CD4-positive, alpha-beta T cell treated with Interleukin-6 at 100 ng/mL for 8 hours (primary cell): ENCODE measurements around the gene KRT4.

Experiments used
- DNase-seq: peaks from one replicate; pipeline ENCODE4 v3.0.0-alpha.2; 2020; ENCODE audit warnings: mixed read lengths, low spot score

The KRT4 gene

GRCh38 chr12:52836491-52837412 lies 22.8 kb upstream of the KRT4 start:
- DNase-seq = no peak

DNA sequence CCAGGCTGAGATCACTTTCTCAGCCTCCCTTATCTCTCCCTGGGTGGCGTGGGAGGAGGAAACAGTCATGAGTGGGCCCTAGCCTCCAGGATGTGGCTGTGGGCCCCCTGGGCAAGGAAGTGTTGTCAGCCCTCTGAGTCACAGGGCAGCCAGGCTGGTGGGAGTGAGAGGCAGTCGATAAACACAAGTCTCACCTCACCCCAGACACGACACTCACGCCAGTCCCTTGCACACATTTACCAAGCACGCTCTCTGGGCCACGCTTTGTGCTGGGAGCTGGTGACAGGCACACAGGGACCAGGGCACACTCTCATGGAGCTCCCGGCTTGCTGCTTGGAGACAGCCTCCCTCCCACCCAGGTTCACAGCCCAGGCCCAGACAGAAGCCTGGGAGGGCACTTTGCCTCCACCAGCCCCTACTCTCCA lies 22.1 kb upstream of the KRT4 start:
- DNase-seq = no peak

GRCh38 chr12:52835271-52836041 lies 21.5 kb upstream of the KRT4 start:
- no peak for DNase-seq

GRCh38 chr12:52834727-52835001 lies 20.7 kb upstream of the KRT4 start:
- no peak for DNase-seq

GRCh38 chr12:52833922-52834726 lies 20.2 kb upstream of the KRT4 start, which contains the start of gene KRT79:
TSS of gene KRT79 (minus strand) at chr12:52834311. CDS start at chr12:52834260, 51 bp downstream.
- DNase-seq = no peak

- no peak for DNase-seq
Measured at GRCh38 chr12:52832985-52833905, 19.3 kb upstream of the KRT4 start.

DNA sequence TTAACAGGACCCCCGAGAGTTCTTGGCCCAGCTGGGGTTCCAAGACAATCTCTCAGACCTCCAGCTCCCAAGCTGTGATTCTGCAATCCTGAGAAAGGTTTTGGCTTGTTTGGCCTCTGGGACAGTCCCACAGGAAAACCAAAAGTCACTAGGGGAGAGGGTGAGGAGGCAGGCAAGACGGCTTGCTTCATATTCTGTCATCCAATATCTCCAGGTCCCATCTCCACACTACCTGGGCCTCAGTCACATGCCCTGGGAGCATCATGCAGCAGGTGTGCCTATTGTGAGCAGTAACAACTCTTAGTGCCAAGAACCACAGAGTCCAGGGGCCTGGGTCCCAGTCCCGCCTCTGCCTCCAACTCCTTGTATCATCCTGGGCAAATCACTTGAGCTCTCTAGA lies 18.5 kb upstream of the KRT4 start:
- DNase-seq = no peak

GRCh38 chr12:52831251-52831650 lies 17.3 kb upstream of the KRT4 start:
- DNase-seq = no peak

DNA sequence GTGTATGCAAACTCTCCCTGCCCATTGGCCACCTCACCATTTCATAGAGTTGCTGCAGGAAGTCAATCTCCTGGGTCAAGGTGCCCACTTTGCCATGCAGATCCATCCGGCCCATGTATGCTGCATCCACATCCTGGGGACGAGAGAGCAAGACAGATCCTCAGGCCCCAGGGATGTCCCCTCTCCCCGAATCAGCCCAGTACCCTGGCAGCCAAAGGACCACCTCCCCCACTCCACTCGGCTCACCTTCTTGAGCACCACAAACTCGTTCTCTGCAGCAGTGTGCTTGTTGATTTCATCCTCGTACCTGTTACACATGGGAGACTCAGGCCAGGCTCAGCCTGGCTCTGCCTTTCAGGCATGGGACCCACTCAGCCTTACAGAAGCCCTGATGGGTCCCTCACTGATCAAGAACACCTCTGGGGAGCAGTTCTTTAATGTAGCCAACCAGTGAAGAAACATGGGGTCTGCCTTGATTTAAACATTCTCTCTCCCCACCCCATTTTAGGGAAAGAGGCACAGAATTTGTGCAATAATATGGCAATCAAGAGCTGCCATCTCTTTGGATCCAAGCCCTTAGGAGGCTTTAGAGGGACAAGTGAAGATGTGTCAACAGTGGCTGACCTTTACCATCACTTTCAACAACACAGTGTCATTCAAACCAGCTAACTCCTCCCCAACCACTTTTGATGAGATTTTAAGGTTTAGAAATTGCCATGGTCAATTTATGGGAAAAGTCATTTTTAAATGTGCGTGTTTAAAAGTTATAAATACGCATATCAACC lies 16.3 kb upstream of the KRT4 start:
- no peak for DNase-seq

GRCh38 chr12:52828591-52829021 lies 14.7 kb upstream of the KRT4 start:
- DNase-seq = no peak

- DNase-seq = no peak
Measured at GRCh38 chr12:52828156-52828555, 14.2 kb upstream of the KRT4 start.

DNA sequence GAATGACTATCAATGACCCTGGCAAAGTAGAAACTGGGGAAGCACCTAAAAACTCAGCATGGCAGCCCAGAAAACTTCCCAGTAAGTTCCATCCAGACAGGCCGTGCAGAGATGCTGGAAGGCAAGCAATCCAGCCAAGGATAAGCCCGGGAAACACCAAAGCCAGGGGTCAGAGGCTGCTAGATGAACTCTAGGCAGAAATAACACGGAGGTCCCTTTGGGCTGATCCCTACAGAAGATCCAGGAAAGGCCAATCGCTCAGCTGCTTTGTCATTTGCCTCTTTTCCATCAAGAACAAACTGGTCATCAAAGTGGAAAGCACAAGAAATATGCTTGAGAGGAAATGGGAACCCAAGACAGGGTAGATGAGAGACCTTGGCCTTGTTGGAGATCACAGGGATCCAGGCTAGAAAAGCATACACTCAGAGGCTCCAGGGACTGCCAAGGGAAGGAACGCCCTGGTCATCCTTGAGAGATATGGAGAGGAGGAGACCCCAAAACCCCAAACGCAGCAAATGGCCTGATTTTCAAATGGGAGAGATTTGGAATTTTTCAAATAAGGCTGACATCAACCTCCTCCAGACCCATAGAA lies 13.7 kb upstream of the KRT4 start:
- DNase-seq = no peak

GRCh38 chr12:52826611-52827498 lies 12.9 kb upstream of the KRT4 start:
- DNase-seq = no peak

DNA sequence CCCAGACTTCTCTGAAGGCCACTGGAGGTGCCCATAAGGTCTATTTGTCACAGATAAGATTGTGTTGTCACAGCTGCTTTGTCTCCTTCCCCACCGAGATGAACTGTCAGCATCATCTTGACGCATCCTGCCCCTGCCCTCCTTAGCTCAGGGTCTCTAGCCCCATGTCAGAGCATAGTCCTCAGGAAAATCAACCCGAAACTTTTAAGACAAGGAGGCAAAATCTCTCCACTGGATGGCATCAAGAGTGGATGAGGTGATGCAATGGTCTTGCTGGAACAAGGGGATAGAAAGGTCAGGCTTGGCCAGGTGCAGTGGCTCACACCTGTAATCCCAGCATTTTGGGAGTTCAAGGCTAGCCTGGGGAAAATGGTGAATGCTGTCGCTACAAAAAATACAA lies 12.0 kb upstream of the KRT4 start:
- no peak for DNase-seq

DNA sequence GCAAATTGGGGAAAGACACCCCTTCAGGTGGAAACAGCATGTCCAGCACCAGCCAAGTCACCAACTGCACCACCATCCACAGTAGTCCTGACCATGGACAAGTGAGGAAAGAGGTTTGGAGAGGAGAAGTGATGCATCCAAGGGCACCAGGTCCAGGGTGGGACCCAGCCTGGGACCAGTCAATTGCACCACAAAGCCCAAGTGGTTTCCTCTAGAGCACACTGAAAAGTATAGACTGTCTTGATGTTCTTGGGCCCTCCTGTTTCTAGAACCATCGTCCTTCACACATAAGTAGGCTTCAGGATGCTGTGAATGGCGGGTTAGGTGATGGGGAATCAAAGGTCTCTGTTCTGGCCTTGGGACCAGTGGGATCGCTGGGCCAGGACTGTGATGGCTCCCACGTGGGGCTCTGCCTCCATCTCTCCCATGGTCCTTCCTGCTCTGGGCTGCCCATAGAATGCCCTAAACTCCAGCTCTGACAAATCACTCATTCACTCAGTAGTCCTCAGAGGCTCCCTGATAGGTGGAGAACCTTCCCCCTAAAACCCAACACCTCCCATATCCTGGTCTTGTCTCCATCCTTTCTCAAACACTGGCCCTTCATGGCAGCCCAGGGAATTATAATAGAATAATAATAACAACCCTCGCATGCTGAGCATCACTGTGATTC lies 11.0 kb upstream of the KRT4 start:
- no peak for DNase-seq

DNA sequence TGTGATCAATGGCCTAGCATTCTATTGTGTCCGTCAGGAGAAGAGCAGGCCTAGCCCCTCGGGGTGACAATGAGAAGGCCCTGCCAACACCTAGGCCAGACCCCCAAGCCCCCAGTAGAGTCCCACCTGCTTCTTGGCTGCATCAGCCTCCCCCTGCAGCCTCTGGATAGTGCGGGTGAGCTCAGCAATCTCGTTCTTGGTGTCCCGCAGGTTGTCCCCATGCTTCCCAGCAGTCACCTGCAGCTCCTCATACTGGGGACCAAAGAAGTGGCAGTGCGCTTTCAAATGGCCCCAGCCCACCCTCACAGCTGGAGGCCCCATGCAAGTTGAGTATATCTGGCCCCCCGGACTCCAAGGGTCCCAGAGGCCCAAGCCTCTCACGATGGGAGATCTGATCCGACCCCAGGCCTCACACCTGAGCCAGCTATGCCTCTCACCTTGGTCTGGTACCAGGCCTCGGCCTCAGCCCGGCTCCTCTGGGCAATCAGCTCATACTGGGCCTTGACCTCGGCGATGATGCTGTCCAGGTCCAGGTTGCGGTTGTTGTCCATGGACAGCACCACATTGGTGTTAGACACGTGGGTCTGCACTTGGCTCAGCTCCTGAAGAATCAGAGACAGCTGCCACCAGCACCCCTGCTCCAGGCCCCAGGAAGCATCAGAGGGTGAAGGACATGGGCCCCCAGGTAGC lies 10.0 kb upstream of the KRT4 start:
- DNase-seq = no peak

DNA sequence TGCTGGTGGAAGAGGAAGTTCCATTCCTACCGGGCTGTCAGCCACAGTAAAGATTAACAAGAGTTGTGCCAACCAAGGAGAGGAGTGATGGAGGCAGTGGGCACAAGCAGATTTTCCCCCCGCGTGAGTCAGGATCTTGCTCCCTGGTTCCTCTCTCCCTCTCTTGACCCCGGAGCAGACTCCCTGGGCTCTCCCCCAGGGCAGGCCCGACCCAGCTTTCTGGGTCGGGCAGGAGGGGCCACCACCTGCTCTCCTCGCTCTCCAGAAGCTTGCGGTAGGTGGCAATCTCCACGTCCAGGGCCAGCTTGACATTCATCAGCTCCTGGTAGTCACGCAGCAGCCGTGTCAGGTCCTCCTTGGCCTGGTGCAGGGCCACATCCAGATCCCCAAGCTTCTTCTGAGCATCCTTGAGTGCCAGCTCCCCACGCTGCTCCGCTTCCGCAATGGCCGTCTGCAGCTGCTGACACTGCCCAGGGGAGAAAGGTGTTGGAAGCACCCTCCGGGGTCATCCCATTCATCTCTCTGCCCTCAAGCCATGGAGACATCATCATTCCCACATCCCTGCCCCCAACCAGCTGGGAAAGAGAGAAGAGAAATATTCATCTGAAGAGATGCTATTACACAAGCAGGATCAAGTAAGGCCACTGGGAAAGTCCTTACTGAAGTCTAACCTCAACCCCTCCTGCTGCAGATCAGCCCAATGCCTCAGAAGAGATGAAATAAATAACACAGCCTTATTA lies 9.0 kb upstream of the KRT4 start:
- no peak for DNase-seq
